ENCODE data around the gene COA1. TPM values are rescaled to one million over a fixed set of nuclear protein-coding genes. Genes with fewer than 3 reads are reported as not detected.

COA1 gene
- total and polyA plus RNA-seq, 2 donors (not counting 3 experiments of a cell fraction or from before 2014, with no cell fraction given): 38.1 to 55.1 TPM

DNA sequence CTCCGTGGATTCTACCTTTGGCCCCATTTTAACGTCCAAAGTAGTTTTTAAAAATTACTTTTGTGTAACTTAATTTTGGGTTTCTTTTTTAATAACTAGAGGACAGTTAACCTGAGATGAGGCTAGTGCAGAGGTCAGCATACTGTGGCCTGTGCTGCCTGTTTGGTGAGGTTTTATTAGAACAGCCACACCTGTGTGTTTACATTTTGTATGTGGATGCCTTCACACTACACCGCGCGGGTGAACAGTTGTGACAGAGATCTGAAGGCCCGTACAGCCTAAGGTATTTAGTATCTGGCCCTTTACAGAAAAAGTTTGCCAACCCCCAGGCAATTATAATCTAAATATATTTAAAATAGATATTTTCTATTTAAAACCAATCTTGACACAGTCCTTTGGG is 99.5 kb downstream of the COA1 start:
- no peak for DNase-seq (ENCODE audit: low read depth, low spot score)
- TF ChIP-seq, protein P1, sequence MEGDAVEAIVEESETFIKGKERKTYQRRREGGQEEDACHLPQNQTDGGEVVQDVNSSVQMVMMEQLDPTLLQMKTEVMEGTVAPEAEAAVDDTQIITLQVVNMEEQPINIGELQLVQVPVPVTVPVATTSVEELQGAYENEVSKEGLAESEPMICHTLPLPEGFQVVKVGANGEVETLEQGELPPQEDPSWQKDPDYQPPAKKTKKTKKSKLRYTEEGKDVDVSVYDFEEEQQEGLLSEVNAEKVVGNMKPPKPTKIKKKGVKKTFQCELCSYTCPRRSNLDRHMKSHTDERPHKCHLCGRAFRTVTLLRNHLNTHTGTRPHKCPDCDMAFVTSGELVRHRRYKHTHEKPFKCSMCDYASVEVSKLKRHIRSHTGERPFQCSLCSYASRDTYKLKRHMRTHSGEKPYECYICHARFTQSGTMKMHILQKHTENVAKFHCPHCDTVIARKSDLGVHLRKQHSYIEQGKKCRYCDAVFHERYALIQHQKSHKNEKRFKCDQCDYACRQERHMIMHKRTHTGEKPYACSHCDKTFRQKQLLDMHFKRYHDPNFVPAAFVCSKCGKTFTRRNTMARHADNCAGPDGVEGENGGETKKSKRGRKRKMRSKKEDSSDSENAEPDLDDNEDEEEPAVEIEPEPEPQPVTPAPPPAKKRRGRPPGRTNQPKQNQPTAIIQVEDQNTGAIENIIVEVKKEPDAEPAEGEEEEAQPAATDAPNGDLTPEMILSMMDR (IDR thresholded peaks at IDR 0.05; ENCODE audit: extremely low read depth in 1 of 2, insufficient read depth in 1 of 2, low read depth in 1 of 2, low read length in 2 of 2): no peak
- TF ChIP-seq GATA2 (IDR thresholded peaks at IDR 0.05; ENCODE audit: insufficient read depth, insufficient read length, low read depth, low read length): no peak
- TF ChIP-seq POLR2A (IDR thresholded peaks at IDR 0.05; ENCODE audit: low read depth, low read length): no peak
- TF ChIP-seq JUN (IDR thresholded peaks at IDR 0.05; ENCODE audit: borderline replicate concordance, insufficient read depth, insufficient read length, low read depth): no peak
- TF ChIP-seq FOS (IDR thresholded peaks at IDR 0.05; ENCODE audit: borderline replicate concordance, insufficient read depth, low read length): no peak
- TF ChIP-seq EZH2 (IDR thresholded peaks at IDR 0.05; ENCODE audit: borderline replicate concordance, low read depth, low read length, severe bottlenecking): no peak
- TF ChIP-seq MYC (IDR thresholded peaks at IDR 0.05; ENCODE audit: low read depth, low read length): no peak
- TF ChIP-seq, protein P2, sequence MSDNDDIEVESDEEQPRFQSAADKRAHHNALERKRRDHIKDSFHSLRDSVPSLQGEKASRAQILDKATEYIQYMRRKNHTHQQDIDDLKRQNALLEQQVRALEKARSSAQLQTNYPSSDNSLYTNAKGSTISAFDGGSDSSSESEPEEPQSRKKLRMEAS (IDR thresholded peaks at IDR 0.05; ENCODE audit: insufficient read depth, insufficient read length): no peak
- no peak for TF ChIP-seq POLR2AphosphoS5 (IDR thresholded peaks at IDR 0.05; ENCODE audit: insufficient read depth, low read depth, low read length)
- no peaks in the 10 kb centered on the region for H3K9me3 ChIP-seq (replicated peaks; ENCODE audit: control insufficient read depth, insufficient read depth, low read length)
- H3K27me3 ChIP-seq (ENCODE audit: control insufficient read depth in 2 of 2, insufficient read depth in 2 of 2, low read length in 2 of 2): no peaks in the 10 kb centered on the region
- no peak overlapping the region for H3K27ac ChIP-seq (ENCODE audit: insufficient read depth, low read depth, low read length)
- no TSS peak for BruUV-seq (replicated peaks)
- peaks cover 6 to 27% of the 10 kb centered on the region in 2 experiments for H3K36me3 ChIP-seq (ENCODE audit: control insufficient read depth in 2 of 2, extremely low read depth in 1 of 2, insufficient read depth in 2 of 2, low read length in 2 of 2)
- dilution Hi-C loops (cut with MboI; ENCODE audit: extremely low pct_ligation_motif_present, low sequenced_read_pairs): no loop called here
- POLR2A ChIA-PET: no interaction called here
- H3K79me2 ChIP-seq (ENCODE audit: control insufficient read depth, insufficient read depth, low read length): peaks cover 68% of the 10 kb centered on the region
- H3K4me2 ChIP-seq (ENCODE audit: insufficient read depth, low read length): no peak overlapping the region
- intact Hi-C loops (cut with micrococcal nuclease): no loop called here
- H3K4me1 ChIP-seq (ENCODE audit: control insufficient read depth, extremely low read depth, insufficient read depth, low read length): no peaks in the 10 kb centered on the region
- no peak overlapping the region for H3K4me3 ChIP-seq (replicated peaks in 1 of 3; ENCODE audit: insufficient read depth in 1 of 3, low read depth in 1 of 3, low read length in 3 of 3)
- H4K20me1 ChIP-seq (replicated peaks; ENCODE audit: control insufficient read depth, extremely low read depth, insufficient read depth, low read length): no peaks in the 10 kb centered on the region
- no peak overlapping the region for H2AFZ ChIP-seq (ENCODE audit: low read depth, low read length)
- no peak for FAIRE-seq
- H3K9me1 ChIP-seq (replicated peaks; ENCODE audit: control insufficient read depth, extremely low read depth, insufficient read depth, low read length): no peaks in the 10 kb centered on the region
- H3K9ac ChIP-seq (replicated peaks; ENCODE audit: extremely low read depth, insufficient read depth, low read length): no peak overlapping the region
- CTCF ChIA-PET: interaction anchor here (0.8 to 5.3 kb wide), 5 partner anchors 8 to 70 kb away, joined by 3 to 22 read pairs (median 13); partner anchors contain the start of gene STK17A
